NCI-H128 (cell line): ENCODE data around the gene GRAMD2A.

Experiments
- DNase-seq: peaks from one replicate; lab custom pipeline; 2025; ENCODE audit not compliant: unreplicated experiment; lab: John Stamatoyannopoulos, UW

The GRAMD2A gene

DNA sequence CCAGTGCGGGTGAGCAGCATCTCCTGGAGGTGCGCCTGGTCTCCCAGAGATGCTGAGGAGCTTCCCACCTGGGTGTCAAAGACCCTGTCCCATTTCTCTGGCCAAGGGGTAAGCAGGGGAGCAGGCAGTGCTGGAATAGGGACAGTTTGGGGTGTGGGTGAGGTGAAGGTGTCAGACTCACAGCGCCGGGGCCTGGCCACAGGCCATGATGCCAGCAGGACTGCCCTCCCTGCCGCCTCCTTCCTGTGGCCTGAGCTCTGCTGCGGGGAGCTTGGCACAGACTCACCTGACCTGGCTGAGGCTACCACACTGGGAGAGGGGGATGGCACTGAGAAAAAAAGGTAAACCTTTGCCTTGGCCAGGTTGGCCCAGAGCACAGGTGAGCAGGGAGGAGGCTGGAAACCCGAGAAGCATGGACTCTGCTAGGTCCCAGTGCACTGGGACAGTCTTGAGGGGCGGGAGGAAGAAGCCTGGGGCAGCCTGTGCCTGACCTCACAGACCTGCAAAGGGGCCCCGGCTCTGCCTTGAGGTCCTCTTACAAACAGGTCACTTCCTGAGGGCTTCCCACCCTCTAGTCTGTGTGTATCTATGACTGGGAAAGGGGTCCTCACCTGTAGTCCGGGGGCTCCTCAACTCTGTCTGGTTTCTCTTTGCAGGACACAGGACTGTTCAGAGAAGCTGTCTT is 28.2 kb downstream of the GRAMD2A start:
- DNase-seq: no peak

DNA sequence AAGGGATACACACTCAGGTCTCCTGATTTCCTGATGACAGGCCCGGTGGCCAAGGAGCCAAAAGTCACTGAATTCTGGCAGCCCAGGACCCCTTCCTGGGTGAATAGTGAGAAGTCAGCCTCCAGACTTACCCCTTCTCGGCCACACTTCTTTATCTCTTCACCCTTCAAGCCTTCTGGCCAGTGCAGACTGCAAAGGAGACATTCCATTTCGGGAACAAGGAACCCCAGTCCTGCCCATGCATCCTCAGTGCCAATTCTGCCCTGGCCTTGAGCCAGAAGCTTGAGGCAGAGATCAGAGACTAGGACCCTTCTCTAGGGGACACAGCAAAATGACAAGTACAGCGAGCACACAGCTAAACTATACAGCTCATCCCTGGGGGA is 28.8 kb downstream of the GRAMD2A start:
- DNase-seq: no peak

DNA sequence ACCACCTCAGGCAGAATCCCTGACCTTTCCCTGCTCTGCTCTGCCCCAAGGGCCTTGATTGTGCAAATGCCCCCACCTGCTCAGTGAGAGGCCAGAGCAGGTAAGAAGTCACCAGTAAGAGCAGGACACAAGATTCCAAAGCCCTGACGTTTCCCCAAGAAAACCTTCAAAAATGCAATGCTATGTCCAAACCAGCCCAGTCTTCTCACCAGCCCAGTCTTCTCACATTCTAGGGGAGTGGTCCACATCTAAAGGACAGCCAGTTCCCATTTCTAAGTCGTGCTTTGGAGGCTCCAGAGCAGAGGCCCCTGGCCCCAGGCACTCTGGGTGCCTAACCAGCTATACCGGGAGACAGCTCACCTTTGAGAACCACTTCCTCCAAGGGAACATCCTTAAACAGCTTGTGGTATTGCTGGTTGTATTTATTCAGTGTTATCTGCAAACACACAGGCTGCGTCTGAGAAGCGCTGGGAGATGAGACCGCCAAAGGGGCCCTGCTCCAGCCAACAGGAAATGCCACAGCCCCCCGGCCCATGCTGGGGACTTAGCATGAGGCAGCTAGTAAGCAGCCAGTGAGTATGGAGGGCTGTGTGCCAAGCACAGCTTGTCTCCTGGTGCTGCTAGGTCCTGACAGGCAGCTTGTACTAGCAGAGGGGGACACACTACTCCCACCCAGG is 29.3 kb downstream of the GRAMD2A start:
- no peak for DNase-seq

DNA sequence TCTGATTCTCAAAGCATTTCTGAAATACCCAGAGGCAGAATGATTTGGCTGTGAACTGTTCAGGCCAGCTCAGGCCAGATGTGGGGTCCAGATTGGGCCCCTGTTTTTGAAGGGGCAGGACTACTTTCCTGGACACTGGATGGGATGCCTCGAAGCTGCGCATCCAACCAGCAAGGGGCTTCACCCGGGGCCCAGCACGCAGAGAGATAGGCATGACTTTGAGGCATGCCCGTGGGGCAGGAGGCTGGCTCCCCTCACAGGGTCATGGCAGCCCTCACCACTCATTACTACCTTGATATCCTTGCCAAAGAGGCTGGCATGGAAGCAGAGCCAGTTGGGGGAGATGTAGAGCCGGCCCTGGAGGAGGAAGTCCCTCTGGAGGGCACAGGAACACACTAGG is 30.1 kb downstream of the GRAMD2A start:
- no peak for DNase-seq

DNA sequence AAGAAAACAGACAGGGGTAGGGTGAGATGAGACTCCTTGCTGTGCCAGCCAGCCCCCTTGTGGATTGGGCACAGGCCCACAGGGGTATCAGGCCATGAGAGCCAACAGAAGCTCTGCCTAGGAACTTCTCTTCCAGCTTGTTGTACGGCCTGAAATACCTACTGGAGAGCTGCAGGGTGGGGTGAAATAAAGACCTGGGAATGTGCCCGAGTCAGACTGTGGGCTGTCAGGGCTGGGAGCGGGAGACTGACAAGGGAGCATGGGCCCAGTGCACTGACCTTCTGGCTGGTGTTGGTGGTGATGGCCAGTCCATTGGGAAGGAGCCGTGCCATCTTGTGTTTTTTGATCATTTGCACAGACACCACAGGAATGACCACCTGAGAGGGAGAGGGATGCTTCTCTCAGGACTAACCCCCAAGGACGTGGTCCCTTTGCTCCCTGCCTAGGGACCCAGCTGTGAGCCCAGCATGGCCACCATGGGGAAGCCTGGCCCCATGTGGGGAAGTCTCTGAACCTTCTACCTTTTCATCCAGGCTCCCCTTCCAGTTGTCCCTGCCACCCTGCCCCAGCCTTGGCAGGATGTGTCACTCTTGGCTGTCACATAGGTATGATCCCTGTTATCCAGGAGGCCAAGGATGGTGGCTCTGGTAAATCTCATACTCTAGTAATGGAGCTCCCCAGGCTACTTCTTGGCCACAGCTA is 30.7 kb downstream of the GRAMD2A start:
- DNase-seq: no peak

DNA sequence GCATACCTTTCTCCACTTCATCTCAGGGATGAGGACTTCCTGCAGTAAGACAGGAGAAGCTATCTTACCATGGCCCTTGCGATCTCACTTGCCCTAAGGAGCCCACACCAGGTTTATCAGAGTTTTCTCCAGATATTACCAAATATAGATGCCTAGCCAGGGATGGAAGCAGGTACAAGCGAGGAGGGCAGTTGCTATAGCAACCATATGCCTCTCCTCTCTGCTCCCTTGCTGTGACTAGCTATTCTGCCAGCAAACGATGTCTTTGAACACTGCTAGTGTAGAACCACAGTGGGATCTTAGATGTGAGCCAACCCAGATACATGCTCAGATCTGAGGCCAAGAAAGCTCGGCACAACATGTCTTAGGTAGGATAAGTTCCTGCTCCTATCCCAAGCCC is 33.9 kb downstream of the GRAMD2A start:
- DNase-seq: no peak

DNA sequence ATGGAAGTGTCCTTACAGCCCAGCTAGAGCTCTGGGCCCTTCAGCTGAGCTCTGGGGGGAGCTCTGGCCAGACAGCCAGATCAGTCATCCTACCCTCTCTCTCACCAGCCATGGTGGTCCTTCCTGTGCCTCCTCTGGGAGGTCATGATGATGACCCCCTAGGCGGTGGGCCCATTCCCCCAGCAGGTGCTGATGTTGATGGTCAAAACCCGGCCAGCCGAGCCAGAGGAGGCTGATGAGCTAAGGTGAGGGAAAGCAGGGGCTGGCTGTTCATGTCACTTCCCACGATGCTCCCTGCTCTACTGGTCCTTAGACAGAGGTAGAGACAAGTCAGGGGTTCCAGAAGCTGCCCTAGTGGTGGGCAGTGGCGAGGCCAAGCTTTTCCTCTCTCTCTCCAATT is 35.0 kb downstream of the GRAMD2A start:
- DNase-seq: no peak

DNA sequence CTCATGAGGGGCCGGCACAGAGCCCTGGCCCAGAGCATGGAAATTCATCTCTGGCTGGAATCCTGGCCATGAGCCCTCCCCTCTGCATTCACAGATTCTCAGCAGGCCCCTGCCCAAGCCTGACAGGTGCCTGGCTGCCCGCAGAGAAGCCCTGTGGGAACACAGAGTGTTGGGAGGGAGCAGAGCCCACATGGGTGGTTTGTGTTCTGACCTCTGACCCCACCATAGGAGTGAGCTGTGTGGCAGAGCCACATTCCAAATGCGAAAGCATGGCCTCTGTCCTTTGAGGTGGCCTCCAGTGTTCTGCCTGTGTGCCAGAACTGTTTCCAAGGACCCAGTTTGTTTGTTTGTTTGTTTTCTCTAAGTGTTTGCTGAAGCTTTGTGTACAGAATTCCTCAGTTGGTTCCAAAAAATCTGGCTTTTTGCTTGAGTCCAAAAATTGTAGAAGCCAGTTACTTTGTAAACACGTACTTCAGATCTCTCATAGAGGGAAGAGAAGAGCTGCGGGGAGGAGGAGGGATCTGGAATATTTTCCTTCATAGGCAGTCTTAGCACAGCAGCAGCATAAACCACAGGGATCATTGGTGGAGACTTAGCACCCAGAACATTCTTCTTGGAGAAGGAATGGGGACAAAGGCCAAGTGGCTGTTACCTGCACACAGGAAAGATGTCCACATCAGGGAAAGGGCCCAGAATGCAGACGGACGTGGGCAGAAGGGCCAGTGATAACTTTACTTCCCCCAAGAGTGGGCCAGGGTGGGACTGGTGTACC is 36.0 kb downstream of the GRAMD2A start:
- DNase-seq: no peak

DNA sequence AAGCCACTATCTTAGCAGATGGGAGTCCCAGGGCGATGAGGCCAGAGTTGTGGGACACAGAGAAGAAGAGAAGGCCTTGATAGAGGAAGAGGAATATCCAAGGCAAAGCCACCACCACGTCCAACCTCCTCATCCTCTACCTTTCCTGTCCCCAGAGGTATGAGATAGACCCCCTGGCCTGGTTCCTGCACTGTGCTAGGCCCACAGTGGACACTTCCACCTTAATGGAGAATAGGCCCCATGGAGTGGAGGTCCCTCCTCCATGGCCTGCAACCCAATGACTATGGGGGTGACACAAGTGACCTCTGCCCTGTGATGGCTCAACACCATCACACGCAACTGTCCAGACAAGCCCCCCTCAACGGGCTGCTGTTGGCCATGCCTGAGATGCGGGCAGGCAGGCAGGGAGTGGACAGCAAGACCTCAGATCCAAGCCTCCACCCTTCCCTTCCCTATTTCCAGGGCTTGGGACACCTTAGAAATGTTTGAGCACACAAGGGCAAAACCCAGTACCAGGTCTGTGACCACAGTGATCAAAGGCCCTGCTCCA is 36.8 kb downstream of the GRAMD2A start:
- DNase-seq: no peak

DNA sequence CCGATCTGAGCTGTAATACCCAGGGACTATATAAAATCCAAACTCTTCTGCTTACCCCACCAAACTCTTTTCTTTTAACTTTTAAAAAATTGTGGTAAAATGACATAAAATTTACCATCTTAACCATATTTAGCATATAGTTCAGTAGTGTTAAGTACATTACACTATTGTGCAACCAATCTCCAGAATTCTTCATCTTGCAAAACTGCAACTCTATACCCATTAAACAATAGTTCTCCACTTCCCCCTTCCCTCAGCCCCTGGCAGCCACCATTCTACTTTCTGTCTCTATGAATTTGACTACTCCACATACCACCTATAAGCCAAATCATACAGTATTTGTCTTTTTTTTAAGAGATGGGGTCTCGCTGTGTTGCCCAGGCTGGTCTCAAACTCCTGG is 40.7 kb downstream of the GRAMD2A start:
- DNase-seq: no peak

DNA sequence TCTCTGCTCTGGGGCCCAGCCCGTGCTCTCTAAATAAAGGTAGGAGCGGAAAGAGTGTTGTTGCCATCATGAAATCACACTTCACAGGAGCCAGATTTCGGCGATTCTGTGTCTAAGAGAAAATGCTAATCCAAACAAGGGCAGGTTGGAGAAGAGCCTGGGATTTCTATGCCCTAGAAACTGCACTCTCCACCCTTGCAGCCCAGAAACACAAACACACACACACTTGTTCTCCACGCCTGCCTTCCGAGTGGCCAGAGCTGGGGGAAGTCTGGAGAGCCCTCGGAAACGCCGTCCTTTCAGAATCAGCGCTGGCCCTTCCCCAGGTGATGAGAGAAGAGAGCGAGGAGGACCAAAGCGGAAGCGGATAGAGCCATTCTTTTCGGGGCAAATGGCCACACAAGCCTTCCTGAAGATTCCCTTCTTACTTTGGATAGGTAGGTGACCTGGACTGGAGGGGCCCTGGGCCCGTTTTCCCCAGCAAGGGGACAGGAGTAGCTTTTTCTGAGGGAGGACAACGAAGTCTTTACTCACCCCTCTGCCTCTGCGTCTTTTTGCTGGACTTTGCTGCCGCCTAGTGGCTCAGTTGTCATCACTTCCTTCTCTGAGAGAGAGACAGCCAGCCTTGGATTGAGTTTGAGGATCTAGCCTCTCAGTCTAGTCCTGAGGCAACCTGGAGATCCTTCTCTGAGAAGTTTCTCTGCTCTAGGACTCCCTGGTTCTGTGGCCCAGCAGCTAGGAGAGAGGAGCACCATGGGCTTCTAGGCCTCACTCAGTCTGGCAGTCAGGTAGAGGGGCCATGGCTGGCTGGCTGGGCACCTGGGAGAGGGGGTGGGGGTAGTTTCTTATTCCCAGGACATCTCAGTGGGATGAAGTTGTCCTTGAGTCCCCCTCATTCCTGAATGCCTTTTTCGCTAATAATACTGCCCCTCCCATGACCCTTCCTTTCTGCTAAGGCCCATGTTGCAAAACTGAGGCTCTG is 41.7 kb downstream of the GRAMD2A start:
- DNase-seq: peak; percentile 75

DNA sequence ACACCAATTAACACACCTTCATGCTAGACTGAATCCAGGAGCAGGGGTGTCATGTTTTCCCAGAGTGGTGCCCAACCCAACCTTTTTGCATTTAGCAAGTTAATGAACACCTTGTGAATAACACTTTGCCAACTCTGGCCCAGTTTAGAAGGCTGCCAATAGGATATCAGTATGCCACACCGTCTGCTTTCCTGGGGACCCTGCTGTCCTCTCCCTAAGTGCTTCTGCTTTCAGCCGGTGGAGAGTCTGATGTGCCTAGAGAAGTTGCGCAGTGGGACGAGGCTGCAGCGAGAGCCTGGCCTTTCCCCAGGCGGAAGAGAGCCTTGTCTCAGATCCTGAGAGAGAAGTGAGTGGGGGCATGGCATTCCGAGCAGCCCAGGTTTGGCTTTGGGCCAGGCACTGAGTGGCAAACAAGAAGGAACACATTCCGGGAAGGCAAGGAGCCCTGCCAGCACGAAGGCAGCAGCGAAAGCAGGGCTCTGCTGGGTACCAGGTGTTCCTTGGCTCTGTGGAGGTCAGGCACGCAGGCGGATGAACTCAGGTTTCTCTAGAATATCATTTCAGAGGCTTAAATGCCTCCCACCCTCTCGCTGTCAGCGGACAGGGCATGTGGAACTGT is 42.5 kb downstream of the GRAMD2A start:
- DNase-seq: peak; percentile 67

DNA sequence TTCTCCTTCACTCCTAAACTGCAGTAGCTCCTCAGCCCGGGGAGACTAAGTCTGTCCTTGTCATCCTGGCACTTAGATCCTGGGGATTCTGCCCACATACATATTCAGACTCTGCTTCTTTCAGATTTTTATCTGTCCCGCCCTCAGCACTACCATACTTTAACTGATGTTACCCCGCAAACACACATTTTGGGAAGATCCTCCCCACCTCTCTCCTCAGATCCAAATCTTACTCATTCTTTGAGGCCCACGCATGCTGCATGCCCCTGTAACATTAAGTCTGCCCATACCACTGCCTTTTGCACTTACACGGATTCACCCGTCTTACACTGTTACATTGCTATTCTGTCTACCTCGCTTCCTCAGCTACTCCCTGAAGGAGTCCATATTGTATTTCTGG is 43.3 kb downstream of the GRAMD2A start:
- no peak for DNase-seq

DNA sequence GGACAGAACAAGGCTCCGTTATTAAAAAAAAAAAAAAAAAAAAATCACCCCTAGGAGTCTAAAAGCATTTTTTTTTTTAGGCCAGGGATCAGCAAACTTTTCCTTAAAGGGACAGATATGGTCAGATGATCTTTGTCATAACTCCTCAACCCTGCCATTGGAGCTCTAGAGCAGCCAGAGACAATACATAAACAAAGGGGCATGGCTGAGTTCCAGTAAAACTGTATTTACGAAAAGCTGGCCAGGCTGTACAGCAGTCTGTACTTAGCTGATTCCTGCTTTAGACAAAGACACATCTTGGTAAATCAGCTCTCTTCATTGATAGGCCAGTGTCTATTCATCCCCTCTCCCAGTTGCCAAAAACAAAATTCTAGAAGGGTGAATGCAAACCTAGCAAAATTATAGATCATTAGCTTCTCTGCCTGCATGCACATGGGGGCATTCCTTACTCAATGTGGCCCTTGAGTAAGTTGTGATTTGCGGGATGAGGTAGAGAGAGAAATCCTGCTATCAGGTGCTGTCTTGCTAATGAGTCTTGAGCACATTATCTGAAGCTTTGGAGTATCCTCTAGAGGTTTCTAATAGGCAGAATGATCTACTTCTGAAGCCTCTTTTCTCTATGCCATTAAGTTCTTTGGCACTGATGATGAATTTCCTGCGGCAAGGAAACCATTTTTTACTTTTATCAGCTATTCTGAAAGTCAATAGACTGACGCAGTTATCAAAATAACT is 44.2 kb downstream of the GRAMD2A start:
- DNase-seq: no peak

DNA sequence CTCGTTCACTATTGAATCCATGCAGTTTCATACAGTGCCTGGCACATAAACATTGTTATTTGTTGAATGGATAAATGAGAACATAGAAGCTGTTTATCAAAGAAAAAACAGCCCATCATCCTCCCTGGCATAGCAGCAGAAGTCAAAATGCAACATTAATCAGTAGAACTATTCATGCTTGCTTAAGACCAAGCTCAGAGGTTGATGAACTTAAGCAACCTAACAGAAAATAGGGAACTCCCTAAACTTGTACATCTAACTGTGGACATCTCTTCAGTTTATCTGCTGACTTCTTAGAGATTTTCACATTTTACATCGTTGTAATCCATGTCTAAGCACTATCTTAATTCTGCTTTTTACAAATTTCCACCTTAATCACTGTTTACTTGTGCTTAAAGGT is 50.2 kb downstream of the GRAMD2A start:
- DNase-seq: no peak

DNA sequence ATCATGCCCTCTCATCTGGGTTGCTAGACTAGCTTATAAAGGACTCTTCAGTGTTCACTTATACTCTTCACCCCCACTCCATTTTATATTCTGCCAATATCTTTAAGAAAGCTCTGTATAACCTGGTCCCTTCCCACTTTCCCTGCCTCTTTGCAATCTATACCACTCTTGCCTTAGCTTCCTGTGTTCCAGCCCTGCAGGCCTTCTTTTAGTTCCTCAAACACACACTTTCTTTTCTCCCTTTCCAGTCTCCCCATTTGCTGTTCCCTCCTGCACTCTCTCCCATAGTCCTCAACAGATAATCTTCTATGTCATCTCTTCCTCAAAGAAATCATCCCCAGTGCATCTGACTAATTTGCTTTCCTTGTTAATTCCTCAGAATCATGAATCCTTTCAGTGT is 50.7 kb downstream of the GRAMD2A start:
- DNase-seq: no peak

DNA sequence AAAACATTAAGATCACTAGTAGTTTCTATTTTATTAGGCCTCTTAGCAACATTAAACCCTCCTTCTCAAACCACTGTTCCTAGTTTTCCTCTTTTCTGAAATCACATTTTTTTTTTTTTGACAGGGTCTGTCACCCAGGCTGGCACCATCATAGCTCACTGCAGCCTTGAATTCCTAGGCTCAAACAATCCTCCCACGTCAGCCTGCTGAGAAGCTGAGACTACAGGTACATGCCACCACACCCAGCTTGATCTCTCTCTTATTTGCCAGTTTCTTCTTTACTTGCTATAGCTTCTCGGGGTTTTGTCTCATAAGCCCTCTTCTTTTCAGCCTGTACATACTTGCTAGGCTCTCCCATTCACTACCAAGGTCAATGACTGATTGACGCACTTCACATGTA is 51.4 kb downstream of the GRAMD2A start:
- DNase-seq: no peak

DNA sequence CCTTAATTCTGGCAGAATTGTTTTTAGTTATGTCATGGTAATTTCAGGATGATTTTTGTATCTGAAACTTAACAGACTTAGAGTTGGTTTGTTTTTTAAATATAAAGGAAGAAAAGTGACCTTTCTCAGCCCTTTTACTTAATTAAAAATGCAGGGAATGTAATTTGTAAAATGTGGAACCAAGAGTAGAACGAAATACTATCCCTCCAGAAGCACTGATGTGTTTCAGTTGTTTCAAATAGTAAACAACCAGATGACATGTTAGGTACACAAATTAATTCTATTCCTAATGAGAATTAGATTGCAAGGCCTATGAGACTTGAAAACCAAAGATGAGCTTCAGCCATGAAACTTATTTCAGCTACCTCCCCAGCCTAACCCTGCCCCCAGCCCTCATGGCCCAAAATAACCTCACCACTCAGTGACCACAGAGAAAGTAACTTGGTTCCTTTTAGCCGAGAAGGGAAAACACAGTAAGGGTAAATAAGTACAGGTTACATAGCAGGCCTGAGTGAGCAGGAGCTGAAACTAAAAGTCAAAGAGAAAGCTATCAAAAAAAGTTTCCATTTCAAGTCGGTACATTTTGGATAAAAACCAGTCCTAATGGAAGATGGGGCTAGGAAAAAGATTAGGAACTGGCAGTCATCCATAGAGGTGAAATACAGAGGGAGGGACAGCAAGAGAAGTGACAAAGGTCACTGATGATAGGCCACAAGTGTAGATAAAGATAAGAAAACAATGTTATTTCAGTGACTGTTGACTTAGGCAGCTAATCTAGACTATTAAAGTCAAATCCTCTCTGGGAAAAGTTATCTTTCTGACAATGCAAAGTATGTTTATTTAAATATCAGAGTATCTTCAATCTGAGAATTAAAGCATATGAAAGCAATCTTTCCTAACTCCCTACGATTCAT is 56.2 kb downstream of the GRAMD2A start:
- DNase-seq: no peak
